K562 (cell line): ENCODE results near the gene BCL2L15. TPM values are rescaled to one million over a fixed set of nuclear protein-coding genes. Genes with fewer than 3 reads are reported as not detected.
A peak's percentile ranks its signal among the peaks of the same experiment; 100 is the strongest.

Experiments
- FOS ChIP-seq: IDR thresholded peaks from 3 replicates; pipeline ENCODE4 v1.6.1; 2011; ENCODE audit not compliant: insufficient read length; ENCODE audit errors: extremely low read depth
- HSF4 ChIP-seq: fragments of 250-450 bp; sonication (Bioruptor Pico); IDR thresholded peaks from 2 replicates; pipeline ENCODE4 v2.1.2; 2022; ENCODE audit warnings: mild to moderate bottlenecking, moderate library complexity, borderline replicate concordance
- MBD2 ChIP-seq: sonication (generic); IDR thresholded peaks from 2 replicates; pipeline ENCODE4 v1.6.1; 2016; ENCODE audit warnings: low read depth, borderline replicate concordance
- NR2C2 ChIP-seq, 2 experiments: fragments of 200-800 bp in 1 of 2; sonication (Bioruptor generic) in 1 of 2; sonication (generic) in 1 of 2; formaldehyde crosslinking in 1 of 2; IDR thresholded peaks; 2 replicates each; pipeline versions ENCODE4 v1.6.1 to v1.8.0; 2016 to 2022; ENCODE audit warnings: mild to moderate bottlenecking in 1 of 2, missing compliant biosample characterization in 1 of 2, missing genetic modification characterization in 1 of 2, missing genetic modification reagents in 1 of 2
- POLR2H ChIP-seq: IDR thresholded peaks from 2 replicates; pipeline ENCODE4 v1.6.1; 2016; ENCODE audit warnings: missing genetic modification characterization, low read depth, mild to moderate bottlenecking, control low read depth, missing compliant biosample characterization, moderate library complexity
- POLR3G ChIP-seq: IDR thresholded peaks from 2 replicates; pipeline ENCODE4 v1.6.1; 2011; ENCODE audit not compliant: insufficient read length, insufficient replicate concordance; ENCODE audit errors: extremely low read depth
- RBM22 ChIP-seq: fragments of 200-400 bp; formaldehyde crosslinking; IDR thresholded peaks from 2 replicates; pipeline ENCODE4 v1.6.1; 2018; ENCODE audit warnings: low read length, low read depth; ENCODE audit not compliant: poor library complexity, severe bottlenecking
- XRCC3 ChIP-seq: fragments of 450-650 bp; IDR thresholded peaks from 2 replicates; pipeline ENCODE4 v1.6.1; 2017; ENCODE audit warnings: mild to moderate bottlenecking, moderate library complexity
- ZBTB8A ChIP-seq: fragments of 450-650 bp; IDR thresholded peaks from 2 replicates; pipeline ENCODE4 v1.6.1; 2018; ENCODE audit warnings: mild to moderate bottlenecking, moderate library complexity; ENCODE audit not compliant: partially characterized antibody
- polyA plus RNA-seq, 8 experiments: library from polyadenylated mRNA; depleted of rRNA in 4 of 8; stranded (reverse) in 5 of 8; unstranded in 3 of 8; fragments of >200 nt; fragmentation: Nextera tagmentation in 2 of 8; fragmentation: Illumina TruSeq in 1 of 8; extraction: Ambion mirVana in 2 of 8; extraction: Trizol in 1 of 8; gene quantifications; 2 replicates each; pipeline versions ENCODE4 v1.2.1 to v1.2.3, GENCODE V29; 2011 to 2014; ENCODE audit warnings: inconsistent platforms in 1 of 8, missing spikeins in 1 of 8
- total RNA-seq, 7 experiments: library from RNA; depleted of rRNA in 6 of 7; stranded (reverse); fragments of >200 nt in 6 of 7; fragmentation: Illumina TruSeq in 2 of 7; extraction: Trizol in 2 of 7; gene quantifications; 2 replicates each; pipeline versions ENCODE4 v1.2.1 to v1.2.3, GENCODE V29; 2011 to 2021; ENCODE audit warnings: low replicate concordance in 1 of 7
- TF ChIP-seq, protein P1 (sequence below): fragments of 450-650 bp; IDR thresholded peaks from 2 replicates; pipeline ENCODE4 v1.6.1; 2018; ENCODE audit warnings: mild to moderate bottlenecking, low read depth; ENCODE audit not compliant: partially characterized antibody
- TF ChIP-seq, protein P2 (sequence below): IDR thresholded peaks from 2 replicates; pipeline ENCODE4 v1.6.1; 2012; ENCODE audit warnings: low read depth, low read length, improper control_type of control experiment, borderline replicate concordance
- TF ChIP-seq, protein P3 (sequence below), 2 experiments: fragments of 450-650 bp; formaldehyde crosslinking in 1 of 2; IDR thresholded peaks; 2 replicates each; pipeline versions ENCODE4 v1.4.0 to v1.6.1; 2014 to 2020; ENCODE audit warnings: mild to moderate bottlenecking in 2 of 2, borderline replicate concordance in 1 of 2, low read depth in 1 of 2
- TF ChIP-seq, protein P4 (sequence below): fragments of 250-450 bp; sonication (Bioruptor Pico); IDR thresholded peaks from 2 replicates; pipeline ENCODE4 v1.6.1; 2021; ENCODE audit warnings: mild to moderate bottlenecking
- TF ChIP-seq, protein P5 (sequence below): fragments of 250-450 bp; sonication (Bioruptor Pico); IDR thresholded peaks from 2 replicates; pipeline ENCODE4 v1.8.0; 2021; ENCODE audit warnings: moderate library complexity, mild to moderate bottlenecking, inconsistent platforms

Gene BCL2L15
- total and polyA plus RNA-seq, 9 of the 15 experiments (the other 6 are each of a cell fraction or from before 2014, with no cell fraction given), result 0.06 to 0.42 (median 0.28) TPM; not detected in 1

DNA sequence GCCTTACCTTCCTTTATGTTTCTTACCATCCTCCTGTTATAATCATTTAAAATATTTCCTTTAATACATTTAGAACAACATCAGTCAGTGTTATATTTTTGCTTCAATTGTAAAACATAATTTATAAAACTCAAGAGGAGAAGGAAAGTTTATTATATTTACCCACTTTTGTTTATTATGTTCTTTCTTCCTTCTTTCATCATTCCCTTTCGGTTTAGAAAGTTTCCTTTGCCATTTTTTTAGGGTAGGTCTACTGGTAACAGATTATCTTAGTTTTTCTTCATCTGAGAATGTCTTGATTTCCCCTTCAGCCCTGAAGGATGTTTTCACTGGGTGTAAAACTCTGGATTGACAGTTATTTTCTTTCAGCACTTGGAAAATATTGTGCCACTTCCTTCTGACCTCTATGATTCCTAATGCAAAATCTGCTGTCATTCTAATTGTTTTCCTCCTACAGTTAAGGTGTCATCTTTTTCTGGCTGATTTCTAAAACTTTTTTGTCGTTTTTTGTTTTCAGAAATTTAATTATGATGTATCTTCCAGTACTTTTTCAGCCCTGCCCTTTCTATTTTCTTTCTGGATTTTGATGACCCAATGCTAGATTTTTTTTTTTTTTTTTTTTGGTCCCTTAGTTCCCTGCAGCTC is 40.9 kb downstream of the BCL2L15 start (continued):
- TF ChIP-seq HSF4 (CRISPR knock-in tag) (no peak), ZBTB8A (no peak), FOS (no peak), POLR3G (no peak), RBM22 (no peak), NR2C2 (CRISPR knock-in tag; IDR thresholded peaks at IDR 0.05) (no peak), NR2C2 (tag; IDR thresholded peaks at IDR 0.05) (peak; percentile 57), POLR2H (tag) (no peak), XRCC3 (peak; percentile 74; the same call in 1 of the 2 replicates), MBD2 (no peak)
- TF ChIP-seq, protein P1, sequence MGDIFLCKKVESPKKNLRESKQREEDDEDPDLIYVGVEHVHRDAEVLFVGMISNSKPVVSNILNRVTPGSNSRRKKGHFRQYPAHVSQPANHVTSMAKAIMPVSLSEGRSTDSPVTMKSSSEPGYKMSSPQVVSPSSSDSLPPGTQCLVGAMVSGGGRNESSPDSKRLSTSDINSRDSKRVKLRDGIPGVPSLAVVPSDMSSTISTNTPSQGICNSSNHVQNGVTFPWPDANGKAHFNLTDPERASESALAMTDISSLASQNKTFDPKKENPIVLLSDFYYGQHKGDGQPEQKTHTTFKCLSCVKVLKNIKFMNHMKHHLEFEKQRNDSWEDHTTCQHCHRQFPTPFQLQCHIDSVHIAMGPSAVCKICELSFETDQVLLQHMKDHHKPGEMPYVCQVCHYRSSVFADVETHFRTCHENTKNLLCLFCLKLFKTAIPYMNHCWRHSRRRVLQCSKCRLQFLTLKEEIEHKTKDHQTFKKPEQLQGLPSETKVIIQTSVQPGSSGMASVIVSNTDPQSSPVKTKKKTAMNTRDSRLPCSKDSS, result peak; percentile 93
- TF ChIP-seq, protein P2, sequence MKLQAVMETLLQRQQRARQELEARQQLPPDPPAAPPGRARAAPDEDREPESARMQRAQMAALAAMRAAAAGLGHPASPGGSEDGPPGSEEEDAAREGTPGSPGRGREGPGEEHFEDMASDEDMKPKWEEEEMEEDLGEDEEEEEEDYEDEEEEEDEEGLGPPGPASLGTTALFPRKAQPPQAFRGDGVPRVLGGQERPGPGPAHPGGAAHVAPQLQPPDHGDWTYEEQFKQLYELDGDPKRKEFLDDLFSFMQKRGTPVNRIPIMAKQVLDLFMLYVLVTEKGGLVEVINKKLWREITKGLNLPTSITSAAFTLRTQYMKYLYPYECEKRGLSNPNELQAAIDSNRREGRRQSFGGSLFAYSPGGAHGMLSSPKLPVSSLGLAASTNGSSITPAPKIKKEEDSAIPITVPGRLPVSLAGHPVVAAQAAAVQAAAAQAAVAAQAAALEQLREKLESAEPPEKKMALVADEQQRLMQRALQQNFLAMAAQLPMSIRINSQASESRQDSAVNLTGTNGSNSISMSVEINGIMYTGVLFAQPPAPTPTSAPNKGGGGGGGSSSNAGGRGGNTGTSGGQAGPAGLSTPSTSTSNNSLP, result no peak
- TF ChIP-seq, protein P3, sequence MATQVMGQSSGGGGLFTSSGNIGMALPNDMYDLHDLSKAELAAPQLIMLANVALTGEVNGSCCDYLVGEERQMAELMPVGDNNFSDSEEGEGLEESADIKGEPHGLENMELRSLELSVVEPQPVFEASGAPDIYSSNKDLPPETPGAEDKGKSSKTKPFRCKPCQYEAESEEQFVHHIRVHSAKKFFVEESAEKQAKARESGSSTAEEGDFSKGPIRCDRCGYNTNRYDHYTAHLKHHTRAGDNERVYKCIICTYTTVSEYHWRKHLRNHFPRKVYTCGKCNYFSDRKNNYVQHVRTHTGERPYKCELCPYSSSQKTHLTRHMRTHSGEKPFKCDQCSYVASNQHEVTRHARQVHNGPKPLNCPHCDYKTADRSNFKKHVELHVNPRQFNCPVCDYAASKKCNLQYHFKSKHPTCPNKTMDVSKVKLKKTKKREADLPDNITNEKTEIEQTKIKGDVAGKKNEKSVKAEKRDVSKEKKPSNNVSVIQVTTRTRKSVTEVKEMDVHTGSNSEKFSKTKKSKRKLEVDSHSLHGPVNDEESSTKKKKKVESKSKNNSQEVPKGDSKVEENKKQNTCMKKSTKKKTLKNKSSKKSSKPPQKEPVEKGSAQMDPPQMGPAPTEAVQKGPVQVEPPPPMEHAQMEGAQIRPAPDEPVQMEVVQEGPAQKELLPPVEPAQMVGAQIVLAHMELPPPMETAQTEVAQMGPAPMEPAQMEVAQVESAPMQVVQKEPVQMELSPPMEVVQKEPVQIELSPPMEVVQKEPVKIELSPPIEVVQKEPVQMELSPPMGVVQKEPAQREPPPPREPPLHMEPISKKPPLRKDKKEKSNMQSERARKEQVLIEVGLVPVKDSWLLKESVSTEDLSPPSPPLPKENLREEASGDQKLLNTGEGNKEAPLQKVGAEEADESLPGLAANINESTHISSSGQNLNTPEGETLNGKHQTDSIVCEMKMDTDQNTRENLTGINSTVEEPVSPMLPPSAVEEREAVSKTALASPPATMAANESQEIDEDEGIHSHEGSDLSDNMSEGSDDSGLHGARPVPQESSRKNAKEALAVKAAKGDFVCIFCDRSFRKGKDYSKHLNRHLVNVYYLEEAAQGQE (IDR thresholded peaks at IDR 0.05; ENCODE audit: borderline replicate concordance), result no peak
- TF ChIP-seq, protein P3 (CRISPR knock-in tag; IDR thresholded peaks at IDR 0.05; ENCODE audit: low read depth), result no peak
- TF ChIP-seq, protein P4, sequence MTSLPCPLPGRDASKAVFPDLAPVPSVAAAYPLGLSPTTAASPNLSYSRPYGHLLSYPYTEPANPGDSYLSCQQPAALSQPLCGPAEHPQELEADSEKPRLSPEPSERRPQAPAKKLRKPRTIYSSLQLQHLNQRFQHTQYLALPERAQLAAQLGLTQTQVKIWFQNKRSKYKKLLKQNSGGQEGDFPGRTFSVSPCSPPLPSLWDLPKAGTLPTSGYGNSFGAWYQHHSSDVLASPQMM (CRISPR knock-in tag), result no peak
- TF ChIP-seq, protein P5, sequence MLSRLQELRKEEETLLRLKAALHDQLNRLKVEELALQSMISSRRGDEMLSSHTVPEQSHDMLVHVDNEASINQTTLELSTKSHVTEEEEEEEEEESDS, result no peak
